Measurements from ENCODE around the gene TMEM151A. TPM values are rescaled to one million over a fixed set of nuclear protein-coding genes. Genes with fewer than 3 reads are reported as not detected.

Gene TMEM151A
- total RNA-seq, 1 experiment from 2014 or later: not detected

DNA sequence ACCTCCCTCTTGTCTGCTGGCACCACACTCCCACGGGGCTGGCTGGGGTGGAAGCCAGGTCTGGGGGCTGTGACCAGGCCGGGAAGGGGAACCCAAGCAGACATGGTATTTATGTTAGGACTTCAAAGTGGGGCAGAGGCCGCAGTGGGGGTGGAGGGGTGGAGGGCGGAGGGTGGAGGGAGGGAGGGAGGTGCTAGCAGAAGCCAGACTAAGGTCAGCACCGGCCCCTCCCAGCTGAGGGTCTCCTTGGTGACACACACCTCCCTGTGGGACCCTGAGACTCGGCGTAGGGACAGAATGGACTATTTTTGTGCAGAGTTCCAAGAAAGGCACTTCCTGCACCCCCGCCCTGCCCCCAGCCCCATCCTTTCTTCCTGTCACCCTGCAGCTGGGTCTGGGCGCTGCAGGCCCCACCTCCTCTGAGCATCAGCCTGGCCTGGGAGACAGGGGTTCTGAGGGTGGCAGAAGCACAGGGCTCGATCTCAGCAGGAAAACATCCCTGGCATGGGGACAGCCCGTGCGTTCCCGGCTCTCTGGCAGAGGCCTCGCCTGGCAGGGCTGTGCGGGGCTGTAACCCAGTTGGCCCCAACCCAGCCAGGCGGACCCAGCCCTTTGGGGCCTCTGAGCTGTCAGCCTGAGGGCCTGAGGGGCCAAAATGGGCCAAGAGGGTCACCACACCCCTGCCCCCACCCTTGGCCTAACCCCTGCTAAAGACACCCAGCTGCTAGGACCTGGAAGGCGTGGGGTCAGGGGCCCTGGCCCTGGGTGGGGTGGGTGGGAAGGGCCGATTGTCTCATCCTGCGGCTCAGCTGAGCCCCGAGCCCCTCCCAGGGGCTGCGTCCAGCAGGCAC lies 34.8 kb downstream of the TMEM151A start:
- H3K27ac ChIP-seq (ENCODE audit: low read length): 0 out of 2 replicates have a peak overlapping the region, but pooled peaks have one; percentile 37
- POLR2A ChIA-PET (ENCODE audit: unreplicated experiment): interaction anchor here (0.5 to 1.1 kb wide), 2 partner anchors 14 to 72 kb away, joined by 4 to 9 read pairs; no protein-coding TSS in a partner anchor
- no peak overlapping the region for H3K9ac ChIP-seq (ENCODE audit: low read length)
- no peaks in the 10 kb centered on the region for H4K20me1 ChIP-seq (ENCODE audit: low read length)
- no peaks in the 10 kb centered on the region for H3F3A ChIP-seq (ENCODE audit: low read length, unreplicated experiment)
- no peaks in the 10 kb centered on the region for H3K36me3 ChIP-seq (ENCODE audit: low read depth, low read length)
- peak overlapping the region; percentile 76 for H2AFZ ChIP-seq (ENCODE audit: low read length)
- no peaks in the 10 kb centered on the region for H3K79me2 ChIP-seq (ENCODE audit: low read length)
- intact Hi-C loops (cut with micrococcal nuclease): no loop called here
- CTCF ChIA-PET: interaction anchor here (1.0 to 1.3 kb wide), 2 partner anchors 14 to 15 kb away, joined by 14 to 22 read pairs; no protein-coding TSS in a partner anchor
- peaks cover 23% of the 10 kb centered on the region for H3K4me1 ChIP-seq (ENCODE audit: insufficient read depth, low read length)
- BruUV-seq (replicated peaks): no TSS peak
- no peaks in the 10 kb centered on the region for H3K9me2 ChIP-seq (replicated peaks; ENCODE audit: low read length)
- DNase-seq (peak; percentile 36), ATAC-seq (peak; percentile 9; the same call in 1 of the 2 replicates)
- no peaks in the 10 kb centered on the region for H3K9me3 ChIP-seq (ENCODE audit: low read length)
- H3K4me3 ChIP-seq (ENCODE audit: low read length): no peak overlapping the region
- no peaks in the 10 kb centered on the region for H3K27me3 ChIP-seq (ENCODE audit: low read length)
- H3K4me2 ChIP-seq (ENCODE audit: low read length): peak overlapping the region; percentile 42; the same call in 1 of the 2 replicates
- TF ChIP-seq EZH2phosphoT487 (IDR thresholded peaks at IDR 0.05; ENCODE audit: borderline replicate concordance, low read length) (no peak), EZH2 (IDR thresholded peaks at IDR 0.05; ENCODE audit: low read length, unreplicated experiment) (no peak)
- TF ChIP-seq, protein P1, sequence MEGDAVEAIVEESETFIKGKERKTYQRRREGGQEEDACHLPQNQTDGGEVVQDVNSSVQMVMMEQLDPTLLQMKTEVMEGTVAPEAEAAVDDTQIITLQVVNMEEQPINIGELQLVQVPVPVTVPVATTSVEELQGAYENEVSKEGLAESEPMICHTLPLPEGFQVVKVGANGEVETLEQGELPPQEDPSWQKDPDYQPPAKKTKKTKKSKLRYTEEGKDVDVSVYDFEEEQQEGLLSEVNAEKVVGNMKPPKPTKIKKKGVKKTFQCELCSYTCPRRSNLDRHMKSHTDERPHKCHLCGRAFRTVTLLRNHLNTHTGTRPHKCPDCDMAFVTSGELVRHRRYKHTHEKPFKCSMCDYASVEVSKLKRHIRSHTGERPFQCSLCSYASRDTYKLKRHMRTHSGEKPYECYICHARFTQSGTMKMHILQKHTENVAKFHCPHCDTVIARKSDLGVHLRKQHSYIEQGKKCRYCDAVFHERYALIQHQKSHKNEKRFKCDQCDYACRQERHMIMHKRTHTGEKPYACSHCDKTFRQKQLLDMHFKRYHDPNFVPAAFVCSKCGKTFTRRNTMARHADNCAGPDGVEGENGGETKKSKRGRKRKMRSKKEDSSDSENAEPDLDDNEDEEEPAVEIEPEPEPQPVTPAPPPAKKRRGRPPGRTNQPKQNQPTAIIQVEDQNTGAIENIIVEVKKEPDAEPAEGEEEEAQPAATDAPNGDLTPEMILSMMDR (conservative IDR thresholded peaks at IDR 0.05; ENCODE audit: low read depth, low read length): no peak

- ATAC-seq: peak; percentile 53
- intact Hi-C loops (cut with micrococcal nuclease): loop anchor here (1.0 kb wide), 2 partner anchors 15 to 62 kb away; no protein-coding TSS in a partner anchor
- no TSS peak for BruUV-seq (replicated peaks)
- Histone ChIP-seq H3K27ac (ENCODE audit: low read length) (peak overlapping the region; percentile 37), H3K9ac (ENCODE audit: low read length) (no peak overlapping the region), H3K27me3 (ENCODE audit: low read length) (no peaks in the 10 kb centered on the region), H3K4me1 (ENCODE audit: insufficient read depth, low read length) (peaks cover 23% of the 10 kb centered on the region), H2AFZ (ENCODE audit: low read length) (peak overlapping the region; percentile 76), H3K4me2 (ENCODE audit: low read length) (peak overlapping the region; percentile 42), H3K4me3 (ENCODE audit: low read length) (no peak overlapping the region), H4K20me1 (ENCODE audit: low read length) (no peaks in the 10 kb centered on the region), H3K9me2 (replicated peaks; ENCODE audit: low read length) (no peaks in the 10 kb centered on the region), H3K79me2 (ENCODE audit: low read length) (no peaks in the 10 kb centered on the region), H3K36me3 (ENCODE audit: low read depth, low read length) (peaks cover 4% of the 10 kb centered on the region; the same call in 1 of the 2 replicates), H3F3A (ENCODE audit: low read length, unreplicated experiment) (no peaks in the 10 kb centered on the region), H3K9me3 (ENCODE audit: low read length) (no peaks in the 10 kb centered on the region)
- POLR2A ChIA-PET (ENCODE audit: unreplicated experiment): interaction anchor here (0.5 to 1.1 kb wide), 3 partner anchors 8 to 71 kb away, joined by 3 to 9 read pairs (median 4); no protein-coding TSS in a partner anchor
- peak; percentile 59 for DNase-seq
- TF ChIP-seq EZH2 (IDR thresholded peaks at IDR 0.05; ENCODE audit: low read length, unreplicated experiment) (no peak), EZH2phosphoT487 (IDR thresholded peaks at IDR 0.05; ENCODE audit: borderline replicate concordance, low read length) (no peak)
- TF ChIP-seq, protein P1 (conservative IDR thresholded peaks at IDR 0.05; ENCODE audit: low read depth, low read length): no peak
- CTCF ChIA-PET: interaction anchor here (1.0 to 1.3 kb wide), 2 partner anchors 15 to 16 kb away, joined by 14 to 22 read pairs; no protein-coding TSS in a partner anchor
Observed at GRCh38 chr11:66327171-66328030, 35.7 kb downstream of the TMEM151A start.

All from PC-3 (cell line).